Activated T-cell treated with anti-CD3 and anti-CD28 coated beads for 4 hours (primary cell): Measurements from ENCODE around the gene TMLHE.
"Not testable (repeated sequence)": the region's sequence is repeated elsewhere in the genome, so short reads cannot be mapped to it uniquely, and the experiment has no call there.

Experiments
- DNase-seq: peaks from one replicate; pipeline ENCODE4 v3.0.0-alpha.2; 2020

TMLHE gene

GRCh38 chrX:155491421-155491820 is 121.3 kb downstream of the TMLHE start:
- not testable (repeated sequence) for DNase-seq

DNA sequence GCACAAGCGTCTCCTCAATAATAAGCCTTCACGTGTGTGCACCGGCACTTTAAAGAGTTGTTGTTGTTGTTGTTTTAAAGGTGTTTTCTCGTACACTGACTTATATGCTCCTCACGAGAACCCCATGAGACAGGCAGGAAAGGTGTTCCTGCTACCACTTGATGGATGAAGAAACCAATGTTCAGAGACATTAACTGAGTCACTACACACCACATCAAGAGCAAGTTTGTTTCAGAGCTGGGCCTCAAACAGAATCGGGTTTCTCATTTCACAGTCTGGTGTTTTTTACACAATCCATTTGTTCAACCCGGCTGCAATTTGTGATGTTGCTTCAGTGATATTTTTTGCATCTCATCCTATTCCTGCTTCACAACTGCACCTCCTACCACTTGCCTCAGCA is 135.6 kb downstream of the TMLHE start:
- not testable (repeated sequence) for DNase-seq

DNA sequence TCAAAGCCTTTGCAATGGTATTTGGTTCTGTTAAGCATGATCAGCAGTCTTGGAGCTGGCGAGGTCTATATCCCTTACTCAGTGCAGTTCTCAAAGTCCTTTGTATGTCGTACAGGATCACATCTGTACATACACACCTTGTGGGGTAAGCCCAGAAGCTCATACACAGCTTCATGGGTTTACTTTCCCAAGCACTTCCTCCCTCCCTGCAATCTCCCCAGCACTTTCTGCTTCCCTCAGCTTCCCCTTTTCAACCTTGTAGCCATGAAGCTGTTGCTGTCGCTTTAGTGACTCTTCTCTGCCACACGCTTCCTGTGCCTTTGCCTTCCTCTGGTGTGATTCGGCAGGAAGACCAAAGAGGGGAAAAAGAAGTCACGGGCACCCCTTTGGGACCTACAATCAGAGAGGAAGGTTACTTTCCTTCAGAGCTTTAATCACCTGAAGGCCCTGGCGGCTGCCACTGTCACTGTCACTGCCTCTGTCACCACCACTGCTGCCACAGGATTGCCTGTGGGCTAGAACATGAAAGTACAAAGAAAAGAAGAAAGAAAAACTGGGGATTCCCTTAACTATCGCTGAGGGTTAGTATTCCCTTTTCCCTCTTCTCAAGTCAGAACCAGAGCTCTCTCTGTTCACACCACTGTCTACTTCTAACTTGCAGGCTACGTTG is 146.3 kb downstream of the TMLHE start:
- not testable (repeated sequence) for DNase-seq

- DNase-seq: not testable (repeated sequence)
Observed at GRCh38 chrX:155460501-155460900, 152.3 kb downstream of the TMLHE start.

GRCh38 chrX:155458471-155458870 is 154.3 kb downstream of the TMLHE start, which contains the start of gene F8A3:
Gene F8A3 (minus strand): TSS chrX:155458620. CDS start chrX:155458600, 20 bp downstream.
- not testable (repeated sequence) for DNase-seq

DNA sequence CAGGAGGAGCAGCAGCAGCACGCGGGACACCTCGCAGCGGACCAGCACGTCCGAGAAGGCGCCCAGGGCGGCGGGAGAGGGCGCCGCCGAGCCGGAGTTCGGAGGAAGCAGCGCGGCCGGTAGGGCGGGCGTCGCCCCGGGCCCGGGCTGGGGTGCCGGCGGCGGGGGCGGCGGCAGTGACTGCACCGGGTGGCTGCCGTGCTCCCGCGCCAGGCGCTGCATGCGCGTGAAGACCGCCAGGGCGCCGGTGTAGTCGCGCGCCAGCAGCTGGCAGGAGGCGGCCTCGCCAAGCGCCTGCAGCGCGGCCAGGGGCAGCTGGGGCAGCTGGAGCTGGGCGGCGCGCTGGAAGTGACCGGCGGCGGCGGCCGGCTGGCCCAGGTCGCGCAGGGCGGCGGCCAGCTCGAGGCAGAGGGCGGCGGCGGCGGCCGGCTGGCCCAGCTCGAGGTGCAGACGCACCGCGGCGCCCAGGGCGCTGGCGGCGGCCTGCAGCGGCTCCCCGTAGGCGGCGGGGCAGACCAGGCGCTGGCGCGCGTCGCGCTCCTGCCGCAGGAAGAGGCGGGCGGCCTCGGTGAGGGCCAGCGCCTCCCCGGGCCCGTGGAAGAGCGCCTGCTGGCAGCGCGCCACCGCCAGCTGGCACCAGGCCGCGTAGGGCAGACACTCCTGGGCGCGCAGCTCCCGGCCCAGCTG is 154.8 kb downstream of the TMLHE start:
- DNase-seq: not testable (repeated sequence)

DNA sequence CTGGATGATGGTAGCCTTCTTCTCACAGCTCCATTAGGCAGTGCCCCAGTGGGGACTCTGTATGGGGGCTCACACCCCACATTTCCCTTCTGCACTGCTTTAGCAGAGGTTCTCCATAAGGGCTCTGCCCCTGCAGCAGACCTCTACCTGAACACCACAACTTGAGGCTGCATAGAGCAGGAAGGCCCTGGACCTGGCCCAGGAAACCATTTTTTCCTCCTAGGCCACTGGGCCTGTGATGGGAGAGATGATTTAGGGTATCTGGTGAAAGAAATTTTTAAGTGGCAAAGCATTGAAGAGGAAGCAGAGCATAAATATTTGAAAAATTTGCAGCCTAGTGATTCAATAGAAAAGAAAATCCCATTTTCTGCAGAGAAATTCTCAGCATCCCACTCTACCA is 171.7 kb downstream of the TMLHE start:
- DNase-seq: no peak
